Measurements from ENCODE around the gene GORAB.

The GORAB gene

GRCh38 chr1:170531758-170532657 is at the start of gene GORAB:
TSS of gene GORAB (plus strand) at chr1:170532166. CDS start at chr1:170532224, 58 bp downstream.
- peak within 1 kb of the TSS; percentile 97 for H3K4me3 ChIP-seq (IDR thresholded peaks at IDR 0.05; ENCODE audit: insufficient read depth, low read depth, low read length)
- H2AFZ ChIP-seq (ENCODE audit: low read depth): peak within 1 kb of the TSS; percentile 88
- peak within 1 kb of the TSS; percentile 94 for H3K4me2 ChIP-seq
- no peak for TF ChIP-seq CTCF (conservative IDR thresholded peaks at IDR 0.05; ENCODE audit: low read depth, low read length)
- peak within 1 kb of the TSS; percentile 91 for H3K9ac ChIP-seq
- H3K27ac ChIP-seq: peak within 1 kb of the TSS; percentile 82
- peaks cover 29% of the 10 kb centered on the region for H3K79me2 ChIP-seq (ENCODE audit: insufficient read depth, low read depth)
- H4K20me1 ChIP-seq (ENCODE audit: insufficient read depth): no peaks in the 10 kb centered on the region
- H3K27me3 ChIP-seq (ENCODE audit: insufficient read depth, low read depth): no peaks in the 10 kb centered on the region
- H3K36me3 ChIP-seq (ENCODE audit: insufficient read depth): no peaks in the 10 kb centered on the region
- peaks cover 12% of the 10 kb centered on the region for H3K4me1 ChIP-seq (ENCODE audit: low read depth, poor library complexity, severe bottlenecking)

GRCh38 chr1:170483051-170483450 is 48.9 kb upstream of the GORAB start:
- Histone ChIP-seq H3K79me2 (ENCODE audit: insufficient read depth, low read depth) (no peaks in the 10 kb centered on the region), H3K4me3 (IDR thresholded peaks at IDR 0.05; ENCODE audit: insufficient read depth, low read depth, low read length) (no peak overlapping the region), H3K4me1 (ENCODE audit: low read depth, poor library complexity, severe bottlenecking) (no peaks in the 10 kb centered on the region), H3K27ac (no peak overlapping the region), H3K9ac (no peak overlapping the region), H3K36me3 (ENCODE audit: insufficient read depth) (no peaks in the 10 kb centered on the region), H3K27me3 (ENCODE audit: insufficient read depth, low read depth) (no peaks in the 10 kb centered on the region), H2AFZ (ENCODE audit: low read depth) (no peak overlapping the region), H3K4me2 (no peak overlapping the region), H4K20me1 (ENCODE audit: insufficient read depth) (no peaks in the 10 kb centered on the region)
- no peak for TF ChIP-seq CTCF (conservative IDR thresholded peaks at IDR 0.05; ENCODE audit: low read depth, low read length)

- H3K4me3 ChIP-seq (IDR thresholded peaks at IDR 0.05; ENCODE audit: insufficient read depth, low read depth, low read length): no peak overlapping the region
- no peaks in the 10 kb centered on the region for H3K36me3 ChIP-seq (ENCODE audit: insufficient read depth)
- no peaks in the 10 kb centered on the region for H3K79me2 ChIP-seq (ENCODE audit: insufficient read depth, low read depth)
- no peak overlapping the region for H2AFZ ChIP-seq (ENCODE audit: low read depth)
- H3K27ac ChIP-seq: no peak overlapping the region
- no peaks in the 10 kb centered on the region for H4K20me1 ChIP-seq (ENCODE audit: insufficient read depth)
- no peak overlapping the region for H3K9ac ChIP-seq
- TF ChIP-seq CTCF (conservative IDR thresholded peaks at IDR 0.05; ENCODE audit: low read depth, low read length): no peak
- H3K27me3 ChIP-seq (ENCODE audit: insufficient read depth, low read depth): no peaks in the 10 kb centered on the region
- no peaks in the 10 kb centered on the region for H3K4me1 ChIP-seq (ENCODE audit: low read depth, poor library complexity, severe bottlenecking)
- H3K4me2 ChIP-seq: no peak overlapping the region
Measured at GRCh38 chr1:170487503-170487902, 44.5 kb upstream of the GORAB start.

- no peaks in the 10 kb centered on the region for H3K36me3 ChIP-seq (ENCODE audit: insufficient read depth)
- H3K4me2 ChIP-seq: no peak overlapping the region
- no peak overlapping the region for H2AFZ ChIP-seq (ENCODE audit: low read depth)
- no peak overlapping the region for H3K27ac ChIP-seq
- H3K4me1 ChIP-seq (ENCODE audit: low read depth, poor library complexity, severe bottlenecking): no peaks in the 10 kb centered on the region
- H4K20me1 ChIP-seq (ENCODE audit: insufficient read depth): no peaks in the 10 kb centered on the region
- H3K4me3 ChIP-seq (IDR thresholded peaks at IDR 0.05; ENCODE audit: insufficient read depth, low read depth, low read length): no peak overlapping the region
- H3K79me2 ChIP-seq (ENCODE audit: insufficient read depth, low read depth): no peaks in the 10 kb centered on the region
- no peaks in the 10 kb centered on the region for H3K27me3 ChIP-seq (ENCODE audit: insufficient read depth, low read depth)
- TF ChIP-seq CTCF (conservative IDR thresholded peaks at IDR 0.05; ENCODE audit: low read depth, low read length): no peak
- H3K9ac ChIP-seq: no peak overlapping the region
Measured at GRCh38 chr1:170491291-170491690, 40.7 kb upstream of the GORAB start.
